OCI-LY1 (cell line): ENCODE results near the gene PSME4.
"Not testable (repeated sequence)": the region's sequence is repeated elsewhere in the genome, so short reads cannot be mapped to it uniquely, and the experiment has no call there.

Experiments used
- H2AFZ ChIP-seq: fragments of 200-600 bp; sonication (generic), shearing (Covaris generic); 2 replicates; pipeline ENCODE4 v1.6.0; 2014; ENCODE audit warnings: antibody characterized with exemption, mild to moderate bottlenecking, low read length
- H3F3A ChIP-seq: fragments of 200-600 bp; sonication (generic), shearing (Covaris generic); 2 replicates; pipeline ENCODE4 v1.6.0; 2014; ENCODE audit warnings: mild to moderate bottlenecking, antibody characterized with exemption, low read length, moderate library complexity; ENCODE audit not compliant: insufficient read depth
- H3K27ac ChIP-seq: fragments of 200-600 bp; sonication (generic); 2 replicates; pipeline ENCODE4 v1.5.1; 2014; ENCODE audit warnings: low read length, mixed run types, mild to moderate bottlenecking, low read depth; ENCODE audit not compliant: poor library complexity, severe bottlenecking
- H3K27me3 ChIP-seq: fragments of 200-600 bp; sonication (generic); 2 replicates; pipeline ENCODE4 v1.6.0; 2014; ENCODE audit warnings: antibody characterized with exemption, mild to moderate bottlenecking, low read length, moderate library complexity; ENCODE audit not compliant: insufficient read depth
- H3K36me3 ChIP-seq: fragments of 200-600 bp; sonication (generic); 2 replicates; pipeline ENCODE4 v1.6.1; 2014; ENCODE audit warnings: mild to moderate bottlenecking, antibody characterized with exemption, low read length, moderate library complexity, mixed read lengths; ENCODE audit not compliant: insufficient read depth
- H3K4me1 ChIP-seq: fragments of 200-600 bp; sonication (generic); 2 replicates; pipeline ENCODE4 v1.5.1; 2014; ENCODE audit warnings: mild to moderate bottlenecking, low read length, moderate library complexity; ENCODE audit not compliant: insufficient read depth, severe bottlenecking
- H3K4me2 ChIP-seq: fragments of 200-600 bp; sonication (generic), shearing (Covaris generic); 2 replicates; pipeline ENCODE4 v1.6.1; 2014; ENCODE audit warnings: low read length
- H3K4me3 ChIP-seq: fragments of 200-600 bp; sonication (generic); 2 replicates; pipeline ENCODE4 v1.5.1; 2014; ENCODE audit warnings: low read length, low read depth, mild to moderate bottlenecking, mixed read lengths; ENCODE audit not compliant: poor library complexity, severe bottlenecking
- H3K79me2 ChIP-seq: fragments of 200-600 bp; shearing (Covaris generic); 2 replicates; pipeline ENCODE4 v1.6.1; 2016; ENCODE audit warnings: mixed run types, low read length, mixed read lengths; ENCODE audit not compliant: insufficient read depth
- H3K9ac ChIP-seq: fragments of 200-600 bp; sonication (generic), shearing (Covaris generic); 2 replicates; pipeline ENCODE4 v1.6.1; 2014; ENCODE audit warnings: mild to moderate bottlenecking, low read length, mixed read lengths
- H3K9me2 ChIP-seq: fragments of 200-600 bp; sonication (generic), shearing (Covaris generic); 2 replicates; pipeline ENCODE4 v1.6.1; 2014; ENCODE audit warnings: low read depth, mild to moderate bottlenecking, low read length, mixed read lengths
- H3K9me3 ChIP-seq: fragments of 200-600 bp; shearing (Covaris generic); 2 replicates; pipeline ENCODE4 v1.6.1; 2014; ENCODE audit warnings: low read length, mixed read lengths
- H4K20me1 ChIP-seq: fragments of 200-600 bp; sonication (generic), shearing (Covaris generic); 2 replicates; pipeline ENCODE4 v1.6.0; 2016; ENCODE audit warnings: mild to moderate bottlenecking, low read length; ENCODE audit not compliant: insufficient read depth
- EZH2 ChIP-seq: fragments of 200-600 bp; sonication (generic), shearing (Covaris generic); IDR thresholded peaks from 2 replicates; pipeline ENCODE4 v1.8.0; 2017; ENCODE audit warnings: borderline replicate concordance, mixed run types, mild to moderate bottlenecking, antibody characterized with exemption, low read length, moderate library complexity, mixed read lengths
- TF ChIP-seq, protein P1 (sequence below): fragments of 200-600 bp; sonication (generic), shearing (Covaris generic); IDR thresholded peaks from 2 replicates; pipeline ENCODE4 v1.5.1; 2017; ENCODE audit warnings: mild to moderate bottlenecking, antibody characterized with exemption, low read length, moderate library complexity, mixed read lengths

PSME4 gene

DNA sequence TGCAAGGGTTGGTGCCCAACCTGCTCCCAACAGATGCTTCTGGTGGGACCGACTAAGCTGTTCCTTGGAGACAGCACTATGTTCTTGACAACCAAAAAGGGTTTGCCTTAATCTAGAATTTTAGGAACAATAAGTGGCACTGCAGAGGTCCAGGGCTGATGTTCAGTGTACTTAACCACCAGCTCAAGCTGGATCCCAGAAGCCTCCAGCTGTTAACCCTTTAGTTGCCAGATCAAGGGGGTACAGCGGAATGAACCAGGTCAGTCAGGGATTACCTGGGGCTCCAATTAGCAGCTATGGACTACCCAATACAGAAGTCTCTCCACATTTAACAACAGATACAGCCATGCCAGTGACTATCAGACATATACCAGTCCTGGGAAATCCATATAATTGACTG, 114.5 kb downstream of the PSME4 start:
- H3K27ac ChIP-seq = no peak overlapping the region
- H4K20me1 ChIP-seq = no peaks in the 10 kb centered on the region
- H2AFZ ChIP-seq = no peak overlapping the region
- H3F3A ChIP-seq = no peaks in the 10 kb centered on the region
- H3K79me2 ChIP-seq = no peaks in the 10 kb centered on the region
- H3K4me3 ChIP-seq = no peak overlapping the region
- H3K4me1 ChIP-seq = no peaks in the 10 kb centered on the region
- no peak for TF ChIP-seq EZH2
- TF ChIP-seq, protein P1, sequence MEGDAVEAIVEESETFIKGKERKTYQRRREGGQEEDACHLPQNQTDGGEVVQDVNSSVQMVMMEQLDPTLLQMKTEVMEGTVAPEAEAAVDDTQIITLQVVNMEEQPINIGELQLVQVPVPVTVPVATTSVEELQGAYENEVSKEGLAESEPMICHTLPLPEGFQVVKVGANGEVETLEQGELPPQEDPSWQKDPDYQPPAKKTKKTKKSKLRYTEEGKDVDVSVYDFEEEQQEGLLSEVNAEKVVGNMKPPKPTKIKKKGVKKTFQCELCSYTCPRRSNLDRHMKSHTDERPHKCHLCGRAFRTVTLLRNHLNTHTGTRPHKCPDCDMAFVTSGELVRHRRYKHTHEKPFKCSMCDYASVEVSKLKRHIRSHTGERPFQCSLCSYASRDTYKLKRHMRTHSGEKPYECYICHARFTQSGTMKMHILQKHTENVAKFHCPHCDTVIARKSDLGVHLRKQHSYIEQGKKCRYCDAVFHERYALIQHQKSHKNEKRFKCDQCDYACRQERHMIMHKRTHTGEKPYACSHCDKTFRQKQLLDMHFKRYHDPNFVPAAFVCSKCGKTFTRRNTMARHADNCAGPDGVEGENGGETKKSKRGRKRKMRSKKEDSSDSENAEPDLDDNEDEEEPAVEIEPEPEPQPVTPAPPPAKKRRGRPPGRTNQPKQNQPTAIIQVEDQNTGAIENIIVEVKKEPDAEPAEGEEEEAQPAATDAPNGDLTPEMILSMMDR = no peak
- no peak overlapping the region for H3K9ac ChIP-seq
- no peaks in the 10 kb centered on the region for H3K9me2 ChIP-seq
- H3K9me3 ChIP-seq = no peaks in the 10 kb centered on the region
- no peaks in the 10 kb centered on the region for H3K27me3 ChIP-seq
- peaks cover 77% of the 10 kb centered on the region for H3K36me3 ChIP-seq
- no peak overlapping the region for H3K4me2 ChIP-seq

DNA sequence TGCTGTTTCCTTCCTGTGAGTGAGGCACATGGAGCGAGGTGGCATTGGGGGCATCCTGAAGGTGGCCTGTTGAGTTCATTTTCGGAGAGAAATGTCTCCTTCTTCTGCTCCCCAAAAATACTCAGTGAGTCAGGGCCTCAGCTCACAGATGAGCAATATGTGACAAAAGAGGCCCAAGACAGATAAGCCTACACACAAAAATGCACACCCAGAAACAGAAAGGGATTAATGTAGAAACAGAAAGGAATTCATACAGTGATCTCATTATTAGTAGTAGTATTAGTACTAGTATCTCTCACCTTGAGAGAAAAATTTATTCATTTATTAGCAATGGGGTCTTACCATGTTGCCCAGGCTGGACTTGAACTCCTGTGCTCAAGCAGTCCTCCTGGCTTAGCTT, 116.1 kb downstream of the PSME4 start:
- H4K20me1 ChIP-seq = no peaks in the 10 kb centered on the region
- H3K9me3 ChIP-seq = no peaks in the 10 kb centered on the region
- H3F3A ChIP-seq = no peaks in the 10 kb centered on the region
- H3K9me2 ChIP-seq = no peaks in the 10 kb centered on the region
- peaks cover 69% of the 10 kb centered on the region for H3K36me3 ChIP-seq
- H3K4me3 ChIP-seq = no peak overlapping the region
- no peak overlapping the region for H3K27ac ChIP-seq
- H3K27me3 ChIP-seq = no peaks in the 10 kb centered on the region
- H2AFZ ChIP-seq = no peak overlapping the region
- H3K79me2 ChIP-seq = no peaks in the 10 kb centered on the region
- H3K4me1 ChIP-seq = no peaks in the 10 kb centered on the region
- H3K9ac ChIP-seq = no peak overlapping the region
- H3K4me2 ChIP-seq = no peak overlapping the region
- no peak for TF ChIP-seq EZH2
- TF ChIP-seq, protein P1 = no peak

DNA sequence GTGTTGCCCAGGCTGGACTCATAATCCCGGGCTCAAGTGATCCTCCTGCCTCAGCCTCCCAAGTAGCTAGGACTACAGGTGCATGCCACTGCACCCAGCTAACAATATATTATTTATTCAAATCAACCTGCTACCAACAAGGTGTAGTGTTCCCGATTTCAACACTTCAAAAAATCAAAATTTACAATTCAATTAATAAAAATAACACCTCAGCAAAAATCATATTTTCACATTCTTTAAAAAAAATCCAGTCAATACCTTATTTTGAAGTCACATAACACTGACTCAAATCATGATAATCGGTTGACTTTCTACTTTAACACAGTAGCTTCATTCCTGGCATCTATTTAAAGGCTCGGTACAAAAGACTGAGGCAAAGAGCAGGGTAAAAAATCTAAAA, 118.3 kb downstream of the PSME4 start:
- TF ChIP-seq EZH2 = no peak
- TF ChIP-seq, protein P1 = no peak
- Histone ChIP-seq H2AFZ (no peak overlapping the region), H3K9me2 (no peaks in the 10 kb centered on the region), H3K9me3 (no peaks in the 10 kb centered on the region), H3K4me1 (no peaks in the 10 kb centered on the region), H3F3A (no peaks in the 10 kb centered on the region), H3K27ac (no peak overlapping the region), H3K4me2 (no peak overlapping the region), H3K79me2 (no peaks in the 10 kb centered on the region), H3K4me3 (no peak overlapping the region), H3K9ac (no peak overlapping the region), H3K27me3 (no peaks in the 10 kb centered on the region), H4K20me1 (no peaks in the 10 kb centered on the region), H3K36me3 (peaks cover 60% of the 10 kb centered on the region)

DNA sequence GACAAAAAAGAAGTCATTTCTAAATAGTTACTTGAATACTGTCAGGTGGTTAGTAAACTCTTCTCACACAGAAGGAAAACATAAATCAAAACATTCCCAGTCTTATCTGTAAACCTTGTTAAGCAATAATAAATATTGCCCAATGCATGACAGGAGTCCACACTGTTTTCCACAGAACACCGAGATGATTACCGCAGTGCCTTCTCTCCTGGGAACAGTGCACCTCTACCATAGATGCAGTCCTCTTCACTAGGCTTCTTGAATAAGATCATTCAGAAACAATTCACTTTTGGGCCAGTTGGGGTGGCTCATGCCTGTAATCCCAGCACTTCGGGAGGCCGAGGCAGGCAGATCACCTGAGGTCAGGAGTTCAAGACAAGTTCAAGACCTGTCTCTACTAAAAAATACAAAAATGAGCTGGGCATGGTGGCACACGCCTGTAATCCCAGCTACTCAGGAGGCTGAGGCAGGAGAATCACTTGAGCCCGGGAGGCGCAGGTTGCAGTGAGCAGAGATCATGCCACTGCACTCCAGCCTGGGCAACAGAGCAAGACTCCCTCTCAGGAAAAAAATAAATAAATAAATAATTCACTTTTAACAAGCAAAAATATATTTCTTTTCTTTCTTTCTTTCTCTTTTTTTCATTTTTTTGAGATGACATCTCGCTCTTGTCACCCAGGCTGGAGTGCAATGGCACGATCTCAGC, 119.6 kb downstream of the PSME4 start:
- H3K4me3 ChIP-seq, H3K79me2 ChIP-seq, H3K27ac ChIP-seq: not testable (repeated sequence)

More for the DNA sequence above, 119.6 kb downstream of the PSME4 start:
- H3K9me3 ChIP-seq, H3K4me2 ChIP-seq, H3K9me2 ChIP-seq, H3K27me3 ChIP-seq, H4K20me1 ChIP-seq, H2AFZ ChIP-seq, H3K9ac ChIP-seq, H3F3A ChIP-seq, H3K4me1 ChIP-seq: not testable (repeated sequence)
- H3K36me3 ChIP-seq = peaks cover 53% of the 10 kb centered on the region
